K562 (cell line): ENCODE measurements around the gene GRAMD4. TPM values are rescaled to one million over a fixed set of nuclear protein-coding genes. Genes with fewer than 3 reads are reported as not detected.

Experiments
- BMI1 ChIP-seq: fragments of 150-350 bp; IDR thresholded peaks from 2 replicates; pipeline ENCODE4 v1.6.1; 2014; ENCODE audit warnings: low read length
- HNRNPK ChIP-seq: fragments of 200-400 bp; formaldehyde crosslinking; IDR thresholded peaks from one replicate; pipeline ENCODE4 v1.6.1; 2018; ENCODE audit warnings: mild to moderate bottlenecking, low read depth, low read length; ENCODE audit not compliant: poor library complexity, severe bottlenecking
- RBM25 ChIP-seq: fragments of 200-400 bp; formaldehyde crosslinking; IDR thresholded peaks from 2 replicates; pipeline ENCODE4 v1.6.1; 2018; ENCODE audit warnings: low read length, low read depth, moderate library complexity; ENCODE audit not compliant: severe bottlenecking
- SNIP1 ChIP-seq: fragments of 450-650 bp; IDR thresholded peaks from 2 replicates; pipeline ENCODE4 v1.7.1; 2017; ENCODE audit warnings: low read depth, mild to moderate bottlenecking
- polyA plus RNA-seq, 8 experiments: library from polyadenylated mRNA; depleted of rRNA in 4 of 8; stranded (reverse) in 5 of 8; unstranded in 3 of 8; fragments of >200 nt; fragmentation: Nextera tagmentation in 2 of 8; fragmentation: Illumina TruSeq in 1 of 8; extraction: Ambion mirVana in 2 of 8; extraction: Trizol in 1 of 8; gene quantifications; 2 replicates each; pipeline versions ENCODE4 v1.2.1 to v1.2.3, GENCODE V29; 2011 to 2014; ENCODE audit warnings: inconsistent platforms in 1 of 8, missing spikeins in 1 of 8
- total RNA-seq, 7 experiments: library from RNA; depleted of rRNA in 6 of 7; stranded (reverse); fragments of >200 nt in 6 of 7; fragmentation: Illumina TruSeq in 2 of 7; extraction: Trizol in 2 of 7; gene quantifications; 2 replicates each; pipeline versions ENCODE4 v1.2.1 to v1.2.3, GENCODE V29; 2011 to 2021; ENCODE audit warnings: low replicate concordance in 1 of 7
- TF ChIP-seq, protein P1 (sequence below): fragments of 450-650 bp; IDR thresholded peaks from 2 replicates; pipeline ENCODE4 v1.6.1; 2016; ENCODE audit warnings: mild to moderate bottlenecking, moderate library complexity

The GRAMD4 gene
- total and polyA plus RNA-seq, 9 of the 15 experiments (the other 6 are each of a cell fraction or from before 2014, with no cell fraction given): 0.18 to 44.8 (median 18.6) TPM

DNA sequence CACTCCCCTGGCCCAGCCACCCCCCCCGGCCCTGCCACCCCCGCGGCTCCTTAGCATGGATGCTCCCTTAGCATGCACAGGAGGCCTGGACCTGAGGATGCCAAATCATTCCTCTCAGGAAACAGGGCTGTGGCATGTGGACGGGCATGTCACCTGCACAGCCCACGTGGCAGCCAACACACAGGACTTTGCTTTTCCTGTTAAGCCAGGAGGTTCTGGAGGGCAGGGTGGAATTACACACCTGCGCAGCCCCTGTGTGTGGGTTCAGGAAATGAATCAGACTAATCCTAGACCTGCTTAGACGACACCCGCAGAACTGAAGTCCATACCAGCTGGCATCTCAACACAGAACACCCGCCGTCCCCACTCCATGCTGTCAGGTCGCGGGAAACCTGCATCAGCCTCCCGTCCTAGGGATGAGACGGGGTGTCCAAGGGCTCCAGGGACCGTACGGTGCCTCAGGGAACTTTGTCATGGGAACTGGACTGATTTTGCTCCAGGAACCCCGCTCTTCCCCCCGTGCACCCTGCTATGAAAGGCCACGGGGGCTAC is 107.7 kb downstream of the GRAMD4 start (continued):
- TF ChIP-seq, protein P1, sequence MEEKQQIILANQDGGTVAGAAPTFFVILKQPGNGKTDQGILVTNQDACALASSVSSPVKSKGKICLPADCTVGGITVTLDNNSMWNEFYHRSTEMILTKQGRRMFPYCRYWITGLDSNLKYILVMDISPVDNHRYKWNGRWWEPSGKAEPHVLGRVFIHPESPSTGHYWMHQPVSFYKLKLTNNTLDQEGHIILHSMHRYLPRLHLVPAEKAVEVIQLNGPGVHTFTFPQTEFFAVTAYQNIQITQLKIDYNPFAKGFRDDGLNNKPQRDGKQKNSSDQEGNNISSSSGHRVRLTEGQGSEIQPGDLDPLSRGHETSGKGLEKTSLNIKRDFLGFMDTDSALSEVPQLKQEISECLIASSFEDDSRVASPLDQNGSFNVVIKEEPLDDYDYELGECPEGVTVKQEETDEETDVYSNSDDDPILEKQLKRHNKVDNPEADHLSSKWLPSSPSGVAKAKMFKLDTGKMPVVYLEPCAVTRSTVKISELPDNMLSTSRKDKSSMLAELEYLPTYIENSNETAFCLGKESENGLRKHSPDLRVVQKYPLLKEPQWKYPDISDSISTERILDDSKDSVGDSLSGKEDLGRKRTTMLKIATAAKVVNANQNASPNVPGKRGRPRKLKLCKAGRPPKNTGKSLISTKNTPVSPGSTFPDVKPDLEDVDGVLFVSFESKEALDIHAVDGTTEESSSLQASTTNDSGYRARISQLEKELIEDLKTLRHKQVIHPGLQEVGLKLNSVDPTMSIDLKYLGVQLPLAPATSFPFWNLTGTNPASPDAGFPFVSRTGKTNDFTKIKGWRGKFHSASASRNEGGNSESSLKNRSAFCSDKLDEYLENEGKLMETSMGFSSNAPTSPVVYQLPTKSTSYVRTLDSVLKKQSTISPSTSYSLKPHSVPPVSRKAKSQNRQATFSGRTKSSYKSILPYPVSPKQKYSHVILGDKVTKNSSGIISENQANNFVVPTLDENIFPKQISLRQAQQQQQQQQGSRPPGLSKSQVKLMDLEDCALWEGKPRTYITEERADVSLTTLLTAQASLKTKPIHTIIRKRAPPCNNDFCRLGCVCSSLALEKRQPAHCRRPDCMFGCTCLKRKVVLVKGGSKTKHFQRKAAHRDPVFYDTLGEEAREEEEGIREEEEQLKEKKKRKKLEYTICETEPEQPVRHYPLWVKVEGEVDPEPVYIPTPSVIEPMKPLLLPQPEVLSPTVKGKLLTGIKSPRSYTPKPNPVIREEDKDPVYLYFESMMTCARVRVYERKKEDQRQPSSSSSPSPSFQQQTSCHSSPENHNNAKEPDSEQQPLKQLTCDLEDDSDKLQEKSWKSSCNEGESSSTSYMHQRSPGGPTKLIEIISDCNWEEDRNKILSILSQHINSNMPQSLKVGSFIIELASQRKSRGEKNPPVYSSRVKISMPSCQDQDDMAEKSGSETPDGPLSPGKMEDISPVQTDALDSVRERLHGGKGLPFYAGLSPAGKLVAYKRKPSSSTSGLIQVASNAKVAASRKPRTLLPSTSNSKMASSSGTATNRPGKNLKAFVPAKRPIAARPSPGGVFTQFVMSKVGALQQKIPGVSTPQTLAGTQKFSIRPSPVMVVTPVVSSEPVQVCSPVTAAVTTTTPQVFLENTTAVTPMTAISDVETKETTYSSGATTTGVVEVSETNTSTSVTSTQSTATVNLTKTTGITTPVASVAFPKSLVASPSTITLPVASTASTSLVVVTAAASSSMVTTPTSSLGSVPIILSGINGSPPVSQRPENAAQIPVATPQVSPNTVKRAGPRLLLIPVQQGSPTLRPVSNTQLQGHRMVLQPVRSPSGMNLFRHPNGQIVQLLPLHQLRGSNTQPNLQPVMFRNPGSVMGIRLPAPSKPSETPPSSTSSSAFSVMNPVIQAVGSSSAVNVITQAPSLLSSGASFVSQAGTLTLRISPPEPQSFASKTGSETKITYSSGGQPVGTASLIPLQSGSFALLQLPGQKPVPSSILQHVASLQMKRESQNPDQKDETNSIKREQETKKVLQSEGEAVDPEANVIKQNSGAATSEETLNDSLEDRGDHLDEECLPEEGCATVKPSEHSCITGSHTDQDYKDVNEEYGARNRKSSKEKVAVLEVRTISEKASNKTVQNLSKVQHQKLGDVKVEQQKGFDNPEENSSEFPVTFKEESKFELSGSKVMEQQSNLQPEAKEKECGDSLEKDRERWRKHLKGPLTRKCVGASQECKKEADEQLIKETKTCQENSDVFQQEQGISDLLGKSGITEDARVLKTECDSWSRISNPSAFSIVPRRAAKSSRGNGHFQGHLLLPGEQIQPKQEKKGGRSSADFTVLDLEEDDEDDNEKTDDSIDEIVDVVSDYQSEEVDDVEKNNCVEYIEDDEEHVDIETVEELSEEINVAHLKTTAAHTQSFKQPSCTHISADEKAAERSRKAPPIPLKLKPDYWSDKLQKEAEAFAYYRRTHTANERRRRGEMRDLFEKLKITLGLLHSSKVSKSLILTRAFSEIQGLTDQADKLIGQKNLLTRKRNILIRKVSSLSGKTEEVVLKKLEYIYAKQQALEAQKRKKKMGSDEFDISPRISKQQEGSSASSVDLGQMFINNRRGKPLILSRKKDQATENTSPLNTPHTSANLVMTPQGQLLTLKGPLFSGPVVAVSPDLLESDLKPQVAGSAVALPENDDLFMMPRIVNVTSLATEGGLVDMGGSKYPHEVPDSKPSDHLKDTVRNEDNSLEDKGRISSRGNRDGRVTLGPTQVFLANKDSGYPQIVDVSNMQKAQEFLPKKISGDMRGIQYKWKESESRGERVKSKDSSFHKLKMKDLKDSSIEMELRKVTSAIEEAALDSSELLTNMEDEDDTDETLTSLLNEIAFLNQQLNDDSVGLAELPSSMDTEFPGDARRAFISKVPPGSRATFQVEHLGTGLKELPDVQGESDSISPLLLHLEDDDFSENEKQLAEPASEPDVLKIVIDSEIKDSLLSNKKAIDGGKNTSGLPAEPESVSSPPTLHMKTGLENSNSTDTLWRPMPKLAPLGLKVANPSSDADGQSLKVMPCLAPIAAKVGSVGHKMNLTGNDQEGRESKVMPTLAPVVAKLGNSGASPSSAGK: no peak
- TF ChIP-seq BMI1: no peak
- no peak for TF ChIP-seq SNIP1
- no peak for TF ChIP-seq RBM25
- TF ChIP-seq HNRNPK: no peak
